WTC11 (cell line): ENCODE measurements around the gene C9.

ENCODE experiments used
- JUN ChIP-seq: sonication (generic); formaldehyde crosslinking; IDR thresholded peaks from 2 replicates; pipeline ENCODE4 v1.8.0; 2023; ENCODE audit warnings: mild to moderate bottlenecking, missing genetic modification reagents
- SP1 ChIP-seq: sonication (generic); formaldehyde crosslinking; conservative IDR thresholded peaks from 2 replicates; pipeline ENCODE4 v1.8.1; 2022; ENCODE audit warnings: missing genetic modification reagents
- ZNF263 ChIP-seq: sonication (generic); formaldehyde crosslinking; IDR thresholded peaks from 2 replicates; pipeline ENCODE4 v1.8.1; 2022; ENCODE audit warnings: low read depth, mild to moderate bottlenecking, moderate library complexity, missing genetic modification reagents
- ZNF396 ChIP-seq: fragments of 250-450 bp; sonication (Bioruptor Pico); IDR thresholded peaks from 2 replicates; pipeline ENCODE4 v1.8.0; 2021; ENCODE audit warnings: mild to moderate bottlenecking, moderate library complexity, borderline replicate concordance
- TF ChIP-seq, protein P1 (sequence below): fragments of 200-600 bp; IDR thresholded peaks from 2 replicates; pipeline ENCODE4 v1.8.0; 2022; ENCODE audit warnings: antibody characterized with exemption
- TF ChIP-seq, protein P2 (sequence below): sonication (generic); formaldehyde crosslinking; IDR thresholded peaks from 2 replicates; pipeline ENCODE4 v1.8.0; 2022; ENCODE audit warnings: mild to moderate bottlenecking, missing genetic modification reagents
- TF ChIP-seq, protein P3 (sequence below): sonication (generic); formaldehyde crosslinking; IDR thresholded peaks from 2 replicates; pipeline ENCODE4 v1.8.1; 2023; ENCODE audit warnings: mild to moderate bottlenecking, missing genetic modification reagents, moderate library complexity

DNA sequence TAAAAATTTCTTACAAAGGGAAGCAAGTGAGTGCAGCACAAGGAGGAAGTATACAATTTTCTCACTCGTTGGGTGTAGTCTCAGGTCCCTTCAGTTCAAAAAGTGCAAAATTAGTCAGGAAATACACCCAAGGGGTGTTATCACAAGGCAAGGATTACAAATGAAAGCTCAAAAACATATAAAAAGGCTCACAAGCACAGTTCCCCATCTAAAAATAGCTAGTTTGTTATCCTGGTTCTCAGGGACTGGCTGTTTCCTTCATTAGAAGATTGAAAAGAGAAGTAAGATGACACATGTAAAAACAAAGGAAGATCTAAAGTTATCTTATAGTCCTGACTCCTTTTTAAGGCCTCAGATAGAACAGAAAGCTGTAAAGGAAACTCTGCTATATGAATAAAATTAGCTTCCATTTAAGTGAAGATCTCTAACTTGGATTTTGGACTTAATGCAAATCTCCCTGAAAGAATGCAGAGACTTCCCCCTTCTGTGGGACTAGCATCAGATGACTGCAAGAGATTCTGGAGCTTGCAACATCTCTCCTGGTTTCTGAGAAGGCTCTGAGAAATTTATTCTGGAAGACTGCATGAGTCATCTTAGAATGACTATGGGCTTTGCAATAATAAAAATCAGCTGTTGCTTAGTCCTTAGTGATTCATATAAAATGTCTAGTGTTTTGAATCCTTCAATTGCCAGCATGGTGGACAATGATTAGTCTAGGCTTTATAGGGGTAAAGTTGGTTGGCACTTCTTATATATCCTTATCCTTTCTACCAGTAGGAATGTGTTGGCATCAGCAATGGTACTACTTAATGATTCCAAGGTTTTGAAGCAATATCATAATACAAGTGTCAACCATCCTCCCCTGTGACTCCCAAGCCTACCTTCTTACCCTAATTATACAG, 35.1 kb upstream of the C9 start:
- TF ChIP-seq, protein P1, sequence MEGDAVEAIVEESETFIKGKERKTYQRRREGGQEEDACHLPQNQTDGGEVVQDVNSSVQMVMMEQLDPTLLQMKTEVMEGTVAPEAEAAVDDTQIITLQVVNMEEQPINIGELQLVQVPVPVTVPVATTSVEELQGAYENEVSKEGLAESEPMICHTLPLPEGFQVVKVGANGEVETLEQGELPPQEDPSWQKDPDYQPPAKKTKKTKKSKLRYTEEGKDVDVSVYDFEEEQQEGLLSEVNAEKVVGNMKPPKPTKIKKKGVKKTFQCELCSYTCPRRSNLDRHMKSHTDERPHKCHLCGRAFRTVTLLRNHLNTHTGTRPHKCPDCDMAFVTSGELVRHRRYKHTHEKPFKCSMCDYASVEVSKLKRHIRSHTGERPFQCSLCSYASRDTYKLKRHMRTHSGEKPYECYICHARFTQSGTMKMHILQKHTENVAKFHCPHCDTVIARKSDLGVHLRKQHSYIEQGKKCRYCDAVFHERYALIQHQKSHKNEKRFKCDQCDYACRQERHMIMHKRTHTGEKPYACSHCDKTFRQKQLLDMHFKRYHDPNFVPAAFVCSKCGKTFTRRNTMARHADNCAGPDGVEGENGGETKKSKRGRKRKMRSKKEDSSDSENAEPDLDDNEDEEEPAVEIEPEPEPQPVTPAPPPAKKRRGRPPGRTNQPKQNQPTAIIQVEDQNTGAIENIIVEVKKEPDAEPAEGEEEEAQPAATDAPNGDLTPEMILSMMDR: no peak
- TF ChIP-seq ZNF396 (CRISPR knock-in tag) (no peak), ZNF263 (CRISPR knock-in tag) (no peak), SP1 (no peak), JUN (CRISPR knock-in tag) (no peak)
- TF ChIP-seq, protein P2, sequence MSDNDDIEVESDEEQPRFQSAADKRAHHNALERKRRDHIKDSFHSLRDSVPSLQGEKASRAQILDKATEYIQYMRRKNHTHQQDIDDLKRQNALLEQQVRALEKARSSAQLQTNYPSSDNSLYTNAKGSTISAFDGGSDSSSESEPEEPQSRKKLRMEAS: no peak
- TF ChIP-seq, protein P3, sequence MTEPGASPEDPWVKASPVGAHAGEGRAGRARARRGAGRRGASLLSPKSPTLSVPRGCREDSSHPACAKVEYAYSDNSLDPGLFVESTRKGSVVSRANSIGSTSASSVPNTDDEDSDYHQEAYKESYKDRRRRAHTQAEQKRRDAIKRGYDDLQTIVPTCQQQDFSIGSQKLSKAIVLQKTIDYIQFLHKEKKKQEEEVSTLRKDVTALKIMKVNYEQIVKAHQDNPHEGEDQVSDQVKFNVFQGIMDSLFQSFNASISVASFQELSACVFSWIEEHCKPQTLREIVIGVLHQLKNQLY: no peak
